ENCODE results near the gene GPR83.
"Not testable (repeated sequence)": the region's sequence is repeated elsewhere in the genome, so short reads cannot be mapped to it uniquely, and the experiment has no call there.

The GPR83 gene

DNA sequence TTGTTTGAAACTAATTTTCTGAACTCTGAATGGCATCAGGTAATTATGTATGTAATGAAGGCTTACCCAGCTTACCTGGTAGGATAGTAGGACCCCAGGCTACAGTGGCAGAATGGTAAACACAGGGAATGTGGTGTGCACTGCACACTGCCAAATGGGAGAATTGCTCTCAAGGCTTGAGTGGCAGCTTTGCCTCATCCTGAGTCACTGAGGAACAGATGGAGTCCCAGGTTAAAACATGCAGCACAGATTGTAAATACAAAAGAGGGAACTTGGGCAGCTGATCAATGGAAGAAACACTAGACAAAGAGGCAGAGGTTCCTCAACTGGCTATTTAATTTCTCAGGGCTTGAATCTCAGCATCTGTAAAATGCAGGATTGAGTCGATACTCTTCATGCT is 24.4 kb downstream of the GPR83 start:
- DNase-seq (ENCODE audit: low read depth in 1 of 2, low spot score in 1 of 2): no peak

DNA sequence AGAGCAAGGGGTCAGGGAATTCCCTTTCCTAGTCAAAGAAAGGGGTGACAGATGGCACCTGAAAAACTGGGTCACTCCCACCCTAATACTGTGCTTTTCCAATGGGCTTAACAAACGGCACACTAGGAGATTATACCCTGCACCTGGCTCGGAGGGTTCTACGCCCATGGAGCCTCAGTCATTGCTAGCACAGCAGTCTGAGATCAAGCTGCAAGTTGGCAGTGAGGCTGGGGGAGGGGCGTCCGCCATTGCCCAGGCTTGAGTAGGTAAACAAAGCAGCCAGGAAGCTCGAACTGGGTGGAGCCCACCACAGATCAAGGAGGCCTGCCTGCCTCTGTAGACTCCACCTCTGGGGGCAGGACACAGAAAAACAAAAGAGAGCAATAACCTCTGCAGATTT is 30.6 kb downstream of the GPR83 start:
- DNase-seq (ENCODE audit: low read depth in 1 of 2, low spot score in 1 of 2): not testable (repeated sequence)

GRCh38 chr11:94350850-94351563 is 50.2 kb downstream of the GPR83 start:
- not testable (repeated sequence) for DNase-seq (ENCODE audit: low read depth in 1 of 2, low spot score in 1 of 2)

GRCh38 chr11:94346311-94346710 is 54.9 kb downstream of the GPR83 start:
- not testable (repeated sequence) for DNase-seq (ENCODE audit: low read depth in 1 of 2, low spot score in 1 of 2)

DNA sequence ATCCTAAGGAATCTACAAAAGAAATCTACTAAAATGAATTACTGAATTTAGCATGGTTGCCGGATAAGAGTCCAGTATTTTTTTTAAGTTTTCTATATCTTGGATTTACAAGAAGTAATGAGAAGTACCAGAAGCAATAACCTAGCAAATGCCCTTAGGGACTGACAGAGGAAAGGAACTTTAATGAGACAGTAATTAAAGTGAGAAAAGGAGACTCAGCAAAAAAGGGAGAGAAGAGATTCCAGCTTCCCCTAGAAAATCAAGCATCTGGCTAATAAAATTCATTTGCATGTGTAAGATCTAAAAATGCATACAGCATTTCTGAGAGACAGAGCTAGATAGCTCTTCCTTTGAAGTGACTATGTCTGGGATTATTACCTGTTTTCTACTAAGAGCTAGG is 57.7 kb downstream of the GPR83 start:
- DNase-seq (ENCODE audit: low read depth in 1 of 2, low spot score in 1 of 2): no peak

GRCh38 chr11:94342250-94342649 is 59.0 kb downstream of the GPR83 start:
- no peak for DNase-seq (ENCODE audit: low read depth in 1 of 2, low spot score in 1 of 2)

DNA sequence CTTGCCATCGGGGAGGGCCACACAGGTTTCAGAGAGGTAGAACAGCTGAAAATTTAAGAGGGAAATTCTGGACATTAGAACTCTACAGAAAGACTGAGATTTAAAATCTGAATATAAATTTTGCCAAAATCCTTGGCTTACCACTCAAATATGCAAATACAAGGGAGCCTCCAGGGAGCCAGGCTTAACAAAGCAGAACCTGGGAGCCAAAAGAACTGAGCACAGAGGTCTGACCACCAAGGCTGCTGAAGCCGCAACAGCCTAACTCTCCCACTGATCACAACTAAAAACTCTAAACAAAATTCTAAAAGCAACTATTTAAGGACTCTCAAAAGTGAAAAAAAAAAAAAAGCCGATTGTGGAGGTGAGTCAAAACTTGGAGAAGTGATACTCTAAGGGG is 62.6 kb downstream of the GPR83 start:
- DNase-seq (ENCODE audit: low read depth in 1 of 2, low spot score in 1 of 2): no peak

DNA sequence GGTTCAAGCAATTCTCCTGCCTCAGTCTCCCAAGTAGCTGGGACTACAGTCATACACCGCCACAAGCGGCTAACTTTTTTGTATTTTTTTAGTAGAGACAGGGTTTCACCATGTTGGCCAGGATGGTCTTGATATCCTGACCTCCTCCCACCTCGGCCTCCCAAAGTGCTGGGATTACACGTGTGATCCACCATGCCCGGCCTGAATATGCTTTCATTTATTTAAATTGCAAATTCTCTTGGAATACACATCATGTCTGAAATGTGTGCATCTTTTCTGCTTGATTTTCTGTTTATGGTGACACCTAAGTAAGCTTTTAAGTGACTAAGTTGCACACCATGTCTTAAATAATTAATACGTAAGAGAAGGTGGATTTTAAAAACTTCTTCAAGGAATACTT is 65.2 kb downstream of the GPR83 start:
- DNase-seq (ENCODE audit: low read depth in 1 of 2, low spot score in 1 of 2): no peak

GRCh38 chr11:94332814-94333213 is 68.4 kb downstream of the GPR83 start:
- no peak for DNase-seq (ENCODE audit: low read depth in 1 of 2, low spot score in 1 of 2)

- no peak for DNase-seq (ENCODE audit: low read depth in 1 of 2, low spot score in 1 of 2)
These were observed 70.4 kb downstream of the GPR83 start for GRCh38 chr11:94330789-94331188.

- no peak for DNase-seq (ENCODE audit: low read depth in 1 of 2, low spot score in 1 of 2)
These were observed 71.7 kb downstream of the GPR83 start for GRCh38 chr11:94329501-94329900.

DNA sequence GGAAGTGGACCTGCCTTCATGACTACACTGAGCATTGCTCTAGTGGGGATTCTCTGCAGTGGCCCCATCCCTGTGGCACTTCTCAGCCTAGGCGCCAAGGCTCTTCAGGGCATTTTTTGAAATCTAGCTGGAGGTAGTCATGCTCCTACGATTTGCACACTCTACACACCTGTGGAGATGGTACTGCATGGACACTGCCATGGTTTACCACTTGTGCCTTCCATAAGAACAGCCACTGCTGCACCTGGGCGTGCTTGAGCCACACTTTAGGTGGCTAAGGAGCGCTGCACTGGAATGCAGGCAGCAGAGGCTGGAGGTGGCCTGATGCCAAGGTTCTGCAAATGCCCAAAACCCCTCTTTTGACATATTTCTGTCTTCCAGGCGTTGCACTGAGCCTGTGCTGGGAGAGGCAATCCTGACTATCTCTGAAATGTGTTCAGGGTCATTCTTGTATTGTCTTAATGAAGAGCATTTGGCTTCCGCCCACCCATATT is 72.6 kb downstream of the GPR83 start:
- no peak for DNase-seq (ENCODE audit: low read depth in 1 of 2, low spot score in 1 of 2)
